ENCODE results near the gene STX4.

Gene STX4

DNA sequence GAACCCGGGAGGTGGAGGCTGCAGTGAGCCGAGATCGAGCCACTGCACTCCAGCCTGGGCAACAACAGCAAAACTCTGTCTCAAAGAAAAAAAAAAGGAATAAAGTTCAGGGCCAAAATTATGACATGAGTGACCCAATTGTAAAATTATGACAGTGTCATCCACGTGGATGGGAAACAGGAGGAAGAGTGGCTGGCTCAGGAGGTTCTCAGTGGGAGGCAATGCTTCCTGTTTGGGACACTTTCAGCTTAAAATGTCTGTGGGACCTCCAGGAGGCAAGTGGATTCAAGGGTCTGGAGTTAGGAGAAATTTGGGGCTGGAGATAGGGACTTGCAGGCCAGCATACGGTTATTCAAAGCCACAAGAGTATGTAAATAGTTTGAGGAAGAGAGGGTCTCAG, 8.0 kb upstream of the STX4 start:
- Histone ChIP-seq H3K4me3 (no peak overlapping the region), H3K36me3 (no peaks in the 10 kb centered on the region), H3K27ac (no peak overlapping the region), H3K4me1 (no peaks in the 10 kb centered on the region), H3K9me3 (no peaks in the 10 kb centered on the region), H3K27me3 (no peaks in the 10 kb centered on the region)
- TF ChIP-seq CTCF (IDR thresholded peaks at IDR 0.05): no peak
- intact Hi-C loops (cut with DNase I; ENCODE audit: low total_unique reads): no loop called here
- DNase-seq: no peak

- Histone ChIP-seq H3K4me3 (no peak overlapping the region), H3K9me3 (no peaks in the 10 kb centered on the region), H3K27me3 (no peaks in the 10 kb centered on the region), H3K4me1 (peaks cover 0 to 11% (median 2%) of the 10 kb centered on the region in 4 donors), H3K27ac (no peak overlapping the region), H3K36me3 (no peaks in the 10 kb centered on the region)
- no peak for DNase-seq
- intact Hi-C loops (cut with DNase I; ENCODE audit: low total_unique reads): no loop called here
- no peak for TF ChIP-seq CTCF (IDR thresholded peaks at IDR 0.05)
These were observed 4.1 kb upstream of the STX4 start for GRCh38 chr16:31029272-31029671.

DNA sequence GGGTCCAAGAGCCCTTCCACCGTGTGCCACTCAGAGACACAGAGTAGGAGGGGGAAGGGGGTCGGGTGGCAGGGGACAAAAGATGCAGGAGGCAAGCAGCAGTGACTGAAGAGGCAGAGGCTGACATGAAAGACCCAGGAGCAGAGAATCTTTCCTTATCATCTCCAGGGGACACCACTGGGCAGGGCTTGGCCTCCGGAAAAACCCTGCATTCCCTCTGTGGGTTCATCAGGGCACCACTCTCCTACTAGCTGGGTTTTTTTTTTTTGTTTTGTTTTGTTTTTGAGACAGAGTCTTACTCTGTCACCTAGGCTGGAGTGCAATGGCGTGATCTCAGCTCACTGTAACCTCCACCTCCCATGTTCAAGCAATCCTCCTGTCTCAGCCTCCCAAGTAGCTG, 2.1 kb upstream of the STX4 start:
- no peak overlapping the region for H3K27ac ChIP-seq
- peaks cover 0 to 17% (median 14%) of the 10 kb centered on the region in 3 donors for H3K36me3 ChIP-seq
- no peak overlapping the region for H3K4me3 ChIP-seq
- DNase-seq: no peak
- H3K4me1 ChIP-seq: peaks cover 0 to 22% (median 12%) of the 10 kb centered on the region in 4 donors
- TF ChIP-seq CTCF (IDR thresholded peaks at IDR 0.05): no peak
- intact Hi-C loops (cut with DNase I; ENCODE audit: low total_unique reads): loop anchor here (5.0 kb wide), 1 partner anchor 34 kb away; no protein-coding TSS in a partner anchor
- no peaks in the 10 kb centered on the region for H3K9me3 ChIP-seq
- H3K27me3 ChIP-seq: no peaks in the 10 kb centered on the region

- peaks cover 11 to 34% (median 30%) of the 10 kb centered on the region in 3 donors for H3K36me3 ChIP-seq
- no peaks in the 10 kb centered on the region for H3K9me3 ChIP-seq
- peak overlapping the region; percentile 92 to 93 for H3K27ac ChIP-seq
- intact Hi-C loops (cut with DNase I; ENCODE audit: low total_unique reads): loop anchor here (2.0 to 5.0 kb wide), 2 partner anchors 37 to 41 kb away; partner anchors contain the start of genes ZNF646 and ZNF668
- DNase-seq: peak; percentile 94 to 96
- TF ChIP-seq CTCF (IDR thresholded peaks at IDR 0.05): no peak
- H3K27me3 ChIP-seq: no peaks in the 10 kb centered on the region
- H3K4me3 ChIP-seq: peak overlapping the region; percentile 83 to 99
- peaks cover 0 to 22% (median 12%) of the 10 kb centered on the region in 4 donors for H3K4me1 ChIP-seq
These were observed 543 bp downstream of the STX4 start for GRCh38 chr16:31033709-31034492.

DNA sequence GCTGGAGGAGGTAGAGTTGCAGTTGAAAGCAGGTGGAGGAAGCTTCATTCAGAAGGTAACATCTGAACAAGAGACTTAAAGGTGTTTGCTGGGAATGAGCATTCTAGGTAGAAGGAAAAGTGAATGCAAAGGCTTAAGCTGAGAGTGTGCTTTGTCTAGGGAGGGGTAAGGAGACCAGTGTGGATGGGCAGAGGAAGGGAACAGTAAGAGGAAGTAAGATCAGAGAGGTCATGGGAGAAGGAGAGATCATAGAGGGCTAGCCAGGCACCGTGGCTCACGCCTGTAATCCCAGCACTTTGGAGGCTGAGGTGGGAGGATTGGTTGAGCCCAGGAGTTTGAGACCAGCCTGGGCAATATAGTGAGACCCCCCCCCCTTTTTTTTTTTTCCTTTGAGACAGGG, 3.3 kb downstream of the STX4 start:
- H3K36me3 ChIP-seq: peaks cover 36 to 60% (median 58%) of the 10 kb centered on the region in 3 donors
- intact Hi-C loops (cut with DNase I; ENCODE audit: low total_unique reads): no loop called here

More for the DNA sequence above, 3.3 kb downstream of the STX4 start:
- TF ChIP-seq CTCF (IDR thresholded peaks at IDR 0.05): no peak
- Histone ChIP-seq H3K27ac (no peak overlapping the region), H3K9me3 (no peaks in the 10 kb centered on the region), H3K27me3 (no peaks in the 10 kb centered on the region), H3K4me3 (no peak overlapping the region), H3K4me1 (peaks cover 0 to 22% (median 12%) of the 10 kb centered on the region in 4 donors)
- DNase-seq: no peak
